LNCAP (cell line): ENCODE measurements around the gene GPR18.

Experiments used
- CTCF ChIP-seq: fragments of 450-650 bp; IDR thresholded peaks from 2 replicates; pipeline ENCODE4 v1.5.1; 2017; ENCODE audit warnings: mild to moderate bottlenecking

GPR18 gene

GRCh38 chr13:99217461-99218110, 40.6 kb downstream of the GPR18 start:
- no peak for TF ChIP-seq CTCF

GRCh38 chr13:99215184-99215830, 42.9 kb downstream of the GPR18 start:
- TF ChIP-seq CTCF = no peak

GRCh38 chr13:99214731-99215130, 43.4 kb downstream of the GPR18 start:
- no peak for TF ChIP-seq CTCF

GRCh38 chr13:99214232-99214631, 43.9 kb downstream of the GPR18 start:
- TF ChIP-seq CTCF = no peak

DNA sequence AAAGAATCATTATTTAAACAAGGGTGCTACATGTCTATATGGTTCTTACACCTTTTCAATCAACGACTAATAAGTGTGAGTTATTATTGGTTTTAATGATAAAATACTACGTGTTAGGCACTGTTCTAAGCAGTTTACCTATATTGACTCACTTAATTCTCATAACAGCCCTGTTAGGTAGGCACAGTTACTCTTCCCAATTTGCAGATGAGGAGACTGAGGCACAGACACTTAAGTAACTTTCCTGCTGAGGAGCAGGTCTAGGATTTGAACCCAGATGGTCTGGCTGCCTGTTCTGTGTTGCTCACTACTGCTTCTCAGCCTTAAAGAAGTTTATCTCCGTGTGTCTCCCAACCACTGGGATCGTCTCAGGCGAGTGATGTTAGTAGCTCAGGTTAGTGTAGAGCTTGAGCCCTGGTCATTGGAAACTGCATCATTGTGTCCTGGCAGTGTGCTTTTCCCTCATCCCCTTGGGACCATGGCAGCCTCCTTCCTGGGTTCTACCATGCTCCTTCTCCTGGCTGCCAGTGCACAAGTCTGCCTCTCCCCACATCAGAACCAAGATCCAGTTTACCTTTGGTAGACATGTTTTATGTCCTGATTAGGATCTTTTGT, 46.7 kb downstream of the GPR18 start:
- no peak for TF ChIP-seq CTCF

DNA sequence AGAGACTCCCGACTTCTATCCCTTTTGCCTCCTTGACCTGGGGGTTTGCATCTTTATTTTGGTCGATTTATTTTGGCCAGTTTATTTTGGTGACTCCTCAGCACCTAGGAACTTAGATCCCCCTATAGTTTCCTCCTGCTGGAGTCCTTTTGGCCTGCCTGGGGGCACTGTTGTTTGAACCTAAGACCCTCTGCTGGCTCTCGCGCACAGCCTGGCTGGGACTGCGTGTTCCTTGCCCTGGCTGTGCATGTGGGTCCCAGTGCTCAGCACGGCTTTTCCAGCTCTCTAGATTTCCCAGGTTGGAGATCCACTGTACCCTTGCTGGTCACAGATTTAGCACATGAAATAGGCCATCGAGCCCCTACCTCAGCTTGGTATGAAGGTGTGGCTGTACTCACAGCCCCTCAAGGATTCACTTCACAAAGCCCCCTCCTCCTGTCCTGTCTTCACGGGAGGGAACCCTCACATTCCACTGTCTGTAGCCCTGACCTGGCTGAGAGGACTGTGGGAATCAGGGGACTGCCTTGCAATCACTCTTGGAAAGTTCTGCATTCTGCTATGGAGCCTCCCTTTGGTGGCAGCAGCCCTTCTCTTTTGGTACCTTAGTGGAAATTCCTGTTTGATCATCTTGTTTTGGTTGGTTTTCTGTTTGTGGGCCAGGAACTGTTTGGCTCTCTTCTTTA, 49.2 kb downstream of the GPR18 start:
- TF ChIP-seq CTCF = no peak

- no peak for TF ChIP-seq CTCF
These were observed 50.0 kb downstream of the GPR18 start for GRCh38 chr13:99208185-99208584.
